Heart left ventricle (tissue), 16 donors: ENCODE measurements around the gene POMGNT2. TPM values are rescaled to one million over a fixed set of nuclear protein-coding genes. Genes with fewer than 3 reads are reported as not detected.
A peak's percentile ranks its signal among the peaks of the same experiment; 100 is the strongest.
"Not testable (repeated sequence)": the region's sequence is repeated elsewhere in the genome, so short reads cannot be mapped to it uniquely, and the experiment has no call there.

ENCODE experiments used
- ATAC-seq, 4 donors: fragments of 200-7000 bp; cut with Tn5 transposase; one replicate each; pipeline ENCODE4 v1.9.1; 2020 to 2022; ENCODE audit warnings: moderate library complexity in 4 of 4, mild to moderate bottlenecking in 3 of 4, moderate number of reproducible peaks in 1 of 4
- DNase-seq, 5 donors: peaks; one replicate each; pipeline ENCODE4 v3.0.0-alpha.2; 2020
- H3K27ac ChIP-seq, 12 donors: fragments of 200-600 bp; sonication (generic) in 4 of 12; one replicate each; pipeline versions ENCODE4 v1.5.0 to v1.8.0; 2016 to 2022; ENCODE audit warnings: mild to moderate bottlenecking in 2 of 12
- H3K27me3 ChIP-seq, 9 donors: fragments of 200-600 bp; sonication (generic) in 2 of 9; one replicate each; pipeline versions ENCODE4 v1.5.1 to v1.8.0; 2016 to 2022; ENCODE audit warnings: mild to moderate bottlenecking in 3 of 9
- H3K36me3 ChIP-seq, 9 donors: fragments of 200-600 bp; sonication (generic) in 2 of 9; one replicate each; pipeline versions ENCODE4 v1.5.0 to v1.8.0; 2018 to 2022; ENCODE audit warnings: mild to moderate bottlenecking in 2 of 9
- H3K4me1 ChIP-seq, 12 donors: fragments of 200-600 bp; sonication (generic) in 4 of 12; one replicate each; pipeline versions ENCODE4 v1.5.0 to v1.8.0; 2016 to 2022; ENCODE audit warnings: mild to moderate bottlenecking in 3 of 12
- H3K4me3 ChIP-seq, 12 donors: fragments of 200-600 bp; sonication (generic) in 4 of 12; one replicate each; pipeline versions ENCODE4 v1.5.0 to v1.8.0; 2017 to 2022; ENCODE audit warnings: mild to moderate bottlenecking in 9 of 12, moderate library complexity in 4 of 12
- H3K9me3 ChIP-seq, 12 donors: fragments of 200-600 bp; sonication (generic) in 4 of 12; one replicate each; pipeline versions ENCODE4 v1.5.0 to v1.8.0; 2016 to 2022; ENCODE audit warnings: mild to moderate bottlenecking in 1 of 12
- CTCF ChIP-seq, 12 donors: fragments of 200-600 bp; sonication (generic) in 4 of 12; IDR thresholded peaks; one replicate each; pipeline versions ENCODE4 v1.5.0 to v1.8.0; 2018 to 2022; ENCODE audit warnings: antibody characterized with exemption in 12 of 12, mild to moderate bottlenecking in 5 of 12
- POLR2A ChIP-seq, 2 donors: fragments of 450-650 bp; IDR thresholded peaks; one replicate each; pipeline ENCODE4 v1.6.1; 2017; ENCODE audit warnings: antibody characterized with exemption in 2 of 2, mild to moderate bottlenecking in 2 of 2, moderate library complexity in 2 of 2
- WGBS, 4 donors: extraction: QIAGEN DNeasy Blood & Tissue Kit in 2 of 4; methylation state at CpG; one replicate each; pipeline versions ENCODE4 v1.1.5 to v1.1.7; 2013 to 2018; 5-methylcytosine and 5-hydroxymethylcytosine counted together
- intact Hi-C, 10 donors: fragments of 100-400 bp; cut with DNase I; formaldehyde crosslinking; loops; one replicate each; pipeline versions ENCODE4 v1.11.1 to v1.14.2; 2022
- polyA plus RNA-seq, 2 donors: library from polyadenylated mRNA; stranded (reverse); fragments of 200-250 nt; gene quantifications; one replicate each; pipeline ENCODE4 v1.2.3, GENCODE V29; 2013
- total RNA-seq, 9 donors: library from RNA; depleted of rRNA in 2 of 9; stranded (reverse); fragments of >200 nt in 2 of 9; fragmentation: NEBNext Ultra II Directional in 3 of 9; extraction: Animal tissue kit (Norgen Biotek cat#: 25700) in 3 of 9; gene quantifications; one replicate each; pipeline versions ENCODE4 v1.1.0 to v1.2.4, GENCODE V29; 2016 to 2023
- donor health status: ischemic (EF 13 %, LVEDD 7.1; RV severe dilation, severe dysfunction).
- donor health status: healthy with polysubstance abuse.
- donor health status: DM: no; HTN: yes; CAD: no.
- donor health status: DM: no; HTN: no; CAD: no.
- donor health status: ischemic (EF 25% LVEDD 6.9; RV normal size, moderate dysfunction).
- donor health status: ischemic (EF 25% LVEDD 5.7; RV mildly dilated, moderate dysfunction).
- donor health status: healthy.
- donor health status: DM: yes; HTN: yes; CAD: no.
- donor health status: ischemic (EF 35%, LVEDD 5.7; RV mildly dilated, moderate dysfunction).
- donor health status: nonischemic (EF 11% LVEDD 7.7; RV severe dilation, severe dysfunction).
- donor health status: DM: yes; HTN: yes; CAD: no.
- donor health status: PGD.
- donor health status: ischemic (EF 29% LVEDD 5.4; RV normal size, mild dysfunction).
- donor health status: nonischemic (EF 23%, LVEDD 6.1; RV moderate dilation, normal function).

Gene POMGNT2
- total and polyA plus RNA-seq, 11 donors: 9.1 to 36.0 (median 18.5) TPM

GRCh38 chr3:43073116-43073835 is 32.6 kb downstream of the POMGNT2 start:
- Histone ChIP-seq H3K27ac (no peak overlapping the region), H3K9me3 (no peaks in the 10 kb centered on the region), H3K27me3 (no peaks in the 10 kb centered on the region), H3K4me1 (no peaks in the 10 kb centered on the region), H3K36me3 (no peaks in the 10 kb centered on the region), H3K4me3 (no peak overlapping the region)
- ATAC-seq (no peak), DNase-seq (no peak)
- TF ChIP-seq POLR2A (IDR thresholded peaks at IDR 0.05): no peak
- TF ChIP-seq CTCF (IDR thresholded peaks at IDR 0.05): no peak
- WGBS, 4 donors: 79 to 90% (median 86%) methylated on average over 7 of the region's 7 CpGs
- intact Hi-C loops: loop anchor here in 1 of 10 donors (10.0 kb wide), 1 partner anchor 98 kb away; the partner anchor contains the start of gene GASK1A

GRCh38 chr3:43072361-43072760 is 33.5 kb downstream of the POMGNT2 start:
- TF ChIP-seq CTCF (IDR thresholded peaks at IDR 0.05) (no peak), POLR2A (IDR thresholded peaks at IDR 0.05) (no peak)
- intact Hi-C loops: loop anchor here in 1 of 10 donors (10.0 kb wide), 1 partner anchor 98 kb away; the partner anchor contains the start of gene GASK1A
- Histone ChIP-seq H3K4me3 (no peak overlapping the region), H3K27ac (no peak overlapping the region), H3K9me3 (no peaks in the 10 kb centered on the region), H3K36me3 (no peaks in the 10 kb centered on the region), H3K4me1 (no peaks in the 10 kb centered on the region), H3K27me3 (no peaks in the 10 kb centered on the region)
- WGBS, 4 donors: 79 to 91% (median 83%) methylated on average over 4 of the region's 4 CpGs
- no peak for DNase-seq
- ATAC-seq: no peak

- intact Hi-C loops: loop anchor here in 1 of 10 donors (10.0 kb wide), 1 partner anchor 97 kb away; the partner anchor contains the start of gene GASK1A
- Histone ChIP-seq H3K9me3 (no peaks in the 10 kb centered on the region), H3K36me3 (no peaks in the 10 kb centered on the region), H3K27me3 (no peaks in the 10 kb centered on the region), H3K4me1 (no peaks in the 10 kb centered on the region), H3K4me3 (no peak overlapping the region), H3K27ac (no peak overlapping the region)
- WGBS, 4 donors: 58 to 67% (median 62%) methylated on average over 7 of the region's 7 CpGs
- TF ChIP-seq CTCF (IDR thresholded peaks at IDR 0.05) (peak in 9 of 12 donors; percentile 24 to 48 (median 34)), POLR2A (IDR thresholded peaks at IDR 0.05) (no peak)
- DNase-seq (no peak), ATAC-seq (no peak)
Observed at GRCh38 chr3:43071313-43071893, 34.5 kb downstream of the POMGNT2 start.

GRCh38 chr3:43070670-43071069 is 35.2 kb downstream of the POMGNT2 start:
- not testable (repeated sequence) for H3K9me3 ChIP-seq, H3K4me1 ChIP-seq, ATAC-seq, H3K27me3 ChIP-seq, H3K4me3 ChIP-seq, H3K36me3 ChIP-seq, H3K27ac ChIP-seq, DNase-seq
- WGBS, 4 donors: 93 to 98% (median 96%) methylated on average over 4 to 5 of the region's 5 CpGs
- intact Hi-C loops: loop anchor here in 1 of 10 donors (10.0 kb wide), 1 partner anchor 96 kb away; the partner anchor contains the start of gene GASK1A
